ENCODE measurements around the gene MMP14.

MMP14 gene

GRCh38 chr14:22865424-22866405 lies 29.3 kb downstream of the MMP14 start:
- H3K4me2 ChIP-seq: no peak overlapping the region
- TF ChIP-seq Cebpa-rat (IDR thresholded peaks at IDR 0.05): no peak
- no peak overlapping the region for H3K4me3 ChIP-seq
- no peaks in the 10 kb centered on the region for H3K27me3 ChIP-seq
- no peaks in the 10 kb centered on the region for H4K20me1 ChIP-seq
- H3K9me3 ChIP-seq (replicated peaks in 1 of 11): peaks cover 0 to 16% (median 6%) of the 10 kb centered on the region in 11 experiments; a peak in 10 of 22 replicates
- H3K4me1 ChIP-seq: peaks cover 8 to 18% (median 16%) of the 10 kb centered on the region in 10 experiments
- no peaks in the 10 kb centered on the region for H3K36me3 ChIP-seq
- no peak overlapping the region for H3K27ac ChIP-seq
- H3K9ac ChIP-seq: no peak overlapping the region

- peaks cover 0 to 5% (median under 1%) of the 10 kb centered on the region in 11 experiments; a peak in 7 of 22 replicates for H3K9me3 ChIP-seq (replicated peaks in 1 of 11)
- no peak overlapping the region for H3K27ac ChIP-seq
- H3K36me3 ChIP-seq: no peaks in the 10 kb centered on the region
- no peak for TF ChIP-seq Cebpa-rat (IDR thresholded peaks at IDR 0.05)
- no peak overlapping the region for H3K9ac ChIP-seq
- H3K4me3 ChIP-seq: no peak overlapping the region
- H3K4me1 ChIP-seq: peaks cover 9 to 23% (median 21%) of the 10 kb centered on the region in 10 experiments
- H4K20me1 ChIP-seq: no peaks in the 10 kb centered on the region
- no peak overlapping the region for H3K4me2 ChIP-seq
- H3K27me3 ChIP-seq: no peaks in the 10 kb centered on the region
Measured at GRCh38 chr14:22866874-22867273, 30.5 kb downstream of the MMP14 start.

GRCh38 chr14:22870811-22871223 lies 34.4 kb downstream of the MMP14 start:
- peak overlapping the region; percentile 80 to 93 (median 86) for H3K27ac ChIP-seq
- peak overlapping the region; percentile 73 to 99 (median 90) for H3K4me2 ChIP-seq
- H3K4me3 ChIP-seq: peak overlapping the region; percentile 81 to 96 (median 88)
- peaks cover 0 to 32% (median 7%) of the 10 kb centered on the region in 11 experiments; a peak in 12 of 22 replicates for H4K20me1 ChIP-seq
- peaks cover 24 to 28% (median 26%) of the 10 kb centered on the region in 11 experiments for H3K36me3 ChIP-seq
- H3K4me1 ChIP-seq: peaks cover 25 to 37% (median 34%) of the 10 kb centered on the region in 10 experiments
- no peak for TF ChIP-seq Cebpa-rat (IDR thresholded peaks at IDR 0.05)
- no peaks in the 10 kb centered on the region for H3K27me3 ChIP-seq
- H3K9me3 ChIP-seq (replicated peaks in 1 of 11): no peaks in the 10 kb centered on the region
- H3K9ac ChIP-seq: peak overlapping the region; percentile 81 to 92 (median 88)

DNA sequence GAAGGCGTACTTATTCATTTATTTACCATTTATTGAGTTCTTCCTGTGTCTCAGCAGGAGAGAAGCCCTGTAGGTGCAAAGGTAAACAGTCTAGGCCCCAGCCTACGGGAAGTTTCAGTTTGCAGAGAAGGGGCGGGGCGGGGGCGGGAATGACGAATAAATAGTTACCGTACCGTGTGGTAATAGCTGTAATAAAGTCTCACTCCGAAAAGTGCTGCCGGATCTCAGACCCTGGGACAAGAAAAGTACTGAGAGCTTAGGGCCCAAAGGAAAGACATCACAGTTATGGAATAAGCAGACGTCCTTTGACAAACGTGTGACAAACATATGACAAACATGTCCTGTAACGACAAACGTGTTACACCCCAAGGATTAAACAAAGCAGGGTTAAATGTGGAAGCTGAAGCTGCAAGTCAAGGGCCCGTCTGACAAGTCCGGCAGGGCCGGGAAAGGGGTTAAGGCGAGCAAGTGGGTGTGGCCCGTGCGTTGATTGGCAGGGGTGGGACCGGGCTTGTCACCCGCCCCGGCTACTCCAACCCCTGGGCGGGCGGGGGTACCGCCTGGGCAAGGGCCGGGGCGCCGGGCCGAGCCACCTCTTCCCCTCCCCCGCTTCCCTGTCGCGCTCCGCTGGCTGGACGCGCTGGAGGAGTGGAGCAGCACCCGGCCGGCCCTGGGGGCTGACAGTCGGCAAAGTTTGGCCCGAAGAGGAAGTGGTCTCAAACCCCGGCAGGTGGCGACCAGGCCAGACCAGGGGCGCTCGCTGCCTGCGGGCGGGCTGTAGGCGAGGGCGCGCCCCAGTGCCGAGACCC lies 35.0 kb downstream of the MMP14 start, which contains the start of gene LRP10:
Gene LRP10, plus strand, starts transcription at position 517 of the 809 bp plus-strand sequence. CDS start 564 bp downstream, outside the sequence.
- TF ChIP-seq Cebpa-rat (IDR thresholded peaks at IDR 0.05): no peak

DNA sequence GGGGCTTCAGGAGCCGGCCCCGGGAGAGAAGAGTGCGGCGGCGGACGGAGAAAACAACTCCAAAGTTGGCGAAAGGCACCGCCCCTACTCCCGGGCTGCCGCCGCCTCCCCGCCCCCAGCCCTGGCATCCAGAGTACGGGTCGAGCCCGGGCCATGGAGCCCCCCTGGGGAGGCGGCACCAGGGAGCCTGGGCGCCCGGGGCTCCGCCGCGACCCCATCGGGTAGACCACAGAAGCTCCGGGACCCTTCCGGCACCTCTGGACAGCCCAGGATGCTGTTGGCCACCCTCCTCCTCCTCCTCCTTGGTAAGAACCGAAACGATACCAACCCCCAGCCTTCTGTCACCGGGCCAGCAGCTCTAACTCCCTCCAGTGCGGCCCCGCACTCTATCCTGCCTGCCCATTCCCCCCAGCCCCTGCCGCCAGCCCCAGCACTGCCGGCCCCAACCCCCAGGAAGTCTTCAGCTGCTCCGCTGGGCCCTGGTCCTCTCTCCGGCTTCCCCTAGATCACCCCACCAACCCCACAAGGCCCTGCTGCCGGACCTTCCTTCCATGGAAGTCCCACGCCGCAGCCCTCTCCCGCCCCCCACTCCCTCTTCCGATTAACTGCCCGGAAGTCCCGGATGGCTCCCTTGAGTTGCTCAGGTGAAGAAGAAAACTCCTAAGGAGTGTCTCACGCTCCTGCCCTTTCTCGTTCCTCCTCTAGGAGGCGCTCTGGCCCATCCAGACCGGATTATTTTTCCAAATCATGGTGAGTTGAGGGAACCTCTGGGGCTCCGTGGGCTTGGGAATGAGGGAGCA lies 35.8 kb downstream of the MMP14 start:
- Histone ChIP-seq H3K4me3 (peak overlapping the region; percentile 81 to 96 (median 88)), H3K9ac (peak overlapping the region; percentile 81 to 92 (median 88)), H3K4me1 (peaks cover 25 to 37% (median 34%) of the 10 kb centered on the region in 10 experiments), H3K4me2 (peak overlapping the region; percentile 73 to 99 (median 90)), H4K20me1 (peaks cover 0 to 46% (median 7%) of the 10 kb centered on the region in 11 experiments; a peak in 12 of 22 replicates), H3K36me3 (peaks cover 38 to 42% (median 40%) of the 10 kb centered on the region in 11 experiments), H3K9me3 (replicated peaks in 1 of 11) (no peaks in the 10 kb centered on the region), H3K27me3 (no peaks in the 10 kb centered on the region), H3K27ac (peak overlapping the region; percentile 80 to 93 (median 86))
- TF ChIP-seq Cebpa-rat (IDR thresholded peaks at IDR 0.05): no peak

More for the DNA sequence above, 35.0 kb downstream of the MMP14 start, which contains the start of gene LRP10:
- peaks cover 0 to 38% (median 7%) of the 10 kb centered on the region in 11 experiments; a peak in 12 of 22 replicates for H4K20me1 ChIP-seq
- H3K4me1 ChIP-seq: peaks cover 25 to 37% (median 34%) of the 10 kb centered on the region in 10 experiments
- H3K36me3 ChIP-seq: peaks cover 30 to 34% (median 32%) of the 10 kb centered on the region in 11 experiments
- peak within 1 kb of the TSS; percentile 80 to 93 (median 86) for H3K27ac ChIP-seq
- no peaks in the 10 kb centered on the region for H3K27me3 ChIP-seq
- H3K9ac ChIP-seq: peak within 1 kb of the TSS; percentile 81 to 92 (median 88)
- peak within 1 kb of the TSS; percentile 73 to 99 (median 90) for H3K4me2 ChIP-seq
- peak within 1 kb of the TSS; percentile 81 to 96 (median 88) for H3K4me3 ChIP-seq
- H3K9me3 ChIP-seq (replicated peaks in 1 of 11): no peaks in the 10 kb centered on the region

DNA sequence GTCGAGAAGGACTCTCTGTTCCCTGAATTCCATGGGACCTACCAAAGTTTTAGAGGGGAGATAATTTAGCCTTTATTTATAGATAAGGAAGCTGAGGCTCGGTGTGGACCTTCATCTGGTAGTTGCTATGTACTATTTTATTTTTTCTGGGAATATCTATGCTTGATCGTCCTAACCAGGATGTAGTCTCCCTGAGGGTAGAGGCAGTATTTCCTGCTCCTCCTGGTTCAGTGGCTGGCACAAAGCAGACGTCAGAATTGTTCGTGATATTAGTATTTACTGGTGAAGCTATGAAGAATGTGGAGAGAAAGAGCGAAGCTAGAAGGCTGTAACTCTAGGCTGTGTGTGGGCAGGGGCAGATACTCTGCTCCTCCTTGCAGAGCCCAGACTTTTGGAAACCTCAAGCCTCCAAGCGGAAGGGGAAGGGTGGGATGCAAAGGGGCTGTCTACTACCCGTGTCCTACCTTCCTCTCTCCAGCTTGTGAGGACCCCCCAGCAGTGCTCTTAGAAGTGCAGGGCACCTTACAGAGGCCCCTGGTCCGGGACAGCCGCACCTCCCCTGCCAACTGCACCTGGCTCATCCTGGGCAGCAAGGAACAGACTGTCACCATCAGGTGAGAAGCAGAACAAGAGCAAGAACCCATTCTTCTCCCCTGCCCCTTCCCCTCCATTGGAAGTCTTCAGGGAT lies 36.6 kb downstream of the MMP14 start:
- Histone ChIP-seq H3K27ac (peak overlapping the region; percentile 80 to 93 (median 86); a peak in 21 of 22 replicates), H3K9ac (peak overlapping the region; percentile 81 to 92 (median 88); a peak in 21 of 22 replicates)
- no peak for TF ChIP-seq Cebpa-rat (IDR thresholded peaks at IDR 0.05)

GRCh38 chr14:22875003-22875747 lies 38.8 kb downstream of the MMP14 start:
- H3K4me2 ChIP-seq: no peak overlapping the region
- H3K4me3 ChIP-seq: no peak overlapping the region
- H3K27me3 ChIP-seq: no peaks in the 10 kb centered on the region
- H3K4me1 ChIP-seq: peaks cover 20 to 33% (median 25%) of the 10 kb centered on the region in 10 experiments
- H3K36me3 ChIP-seq: peaks cover 52 to 70% (median 65%) of the 10 kb centered on the region in 11 experiments
- no peak overlapping the region for H3K27ac ChIP-seq
- no peak for TF ChIP-seq Cebpa-rat (IDR thresholded peaks at IDR 0.05)
- H3K9ac ChIP-seq: no peak overlapping the region
- no peaks in the 10 kb centered on the region for H3K9me3 ChIP-seq (replicated peaks in 1 of 11)
- peaks cover 0 to 67% (median 7%) of the 10 kb centered on the region in 11 experiments; a peak in 12 of 22 replicates for H4K20me1 ChIP-seq

More for the DNA sequence above, 36.6 kb downstream of the MMP14 start:
- peaks cover 46 to 49% (median 47%) of the 10 kb centered on the region in 11 experiments for H3K36me3 ChIP-seq
- peak overlapping the region; percentile 81 to 96 (median 88) for H3K4me3 ChIP-seq
- H3K4me1 ChIP-seq: peaks cover 25 to 37% (median 34%) of the 10 kb centered on the region in 10 experiments
- peak overlapping the region; percentile 73 to 99 (median 90) for H3K4me2 ChIP-seq
- no peaks in the 10 kb centered on the region for H3K27me3 ChIP-seq
- peaks cover 0 to 54% (median 7%) of the 10 kb centered on the region in 11 experiments; a peak in 12 of 22 replicates for H4K20me1 ChIP-seq
- no peaks in the 10 kb centered on the region for H3K9me3 ChIP-seq (replicated peaks in 1 of 11)
